Testis (tissue), 2 donors: ENCODE results near the gene PRRT3.

ENCODE experiments used
- CTCF ChIP-seq, 3 experiments: fragments of 450-650 bp in 2 of 3; fragments of 200-600 bp in 1 of 3; sonication (generic) in 1 of 3; IDR thresholded peaks; one replicate each; pipeline ENCODE4 v1.5.1; 2016 to 2019; ENCODE audit warnings: antibody characterized with exemption in 3 of 3, mild to moderate bottlenecking in 2 of 3, moderate library complexity in 1 of 3
- POLR2A ChIP-seq: fragments of 450-650 bp; IDR thresholded peaks from one replicate; pipeline ENCODE4 v1.6.1; 2017; ENCODE audit warnings: antibody characterized with exemption, mild to moderate bottlenecking, moderate library complexity

GRCh38 chr3:9934235-9934621 lies 18.0 kb downstream of the PRRT3 start:
- peak in 1 of 3 experiments; percentile 13 for TF ChIP-seq CTCF (IDR thresholded peaks at IDR 0.05)
- TF ChIP-seq POLR2A = no peak
